K562 (cell line): ENCODE results near the gene ADAM8.

Experiments
- CTBP1 ChIP-seq: fragments of 450-650 bp; IDR thresholded peaks from 2 replicates; pipeline ENCODE4 v1.6.1; 2016; ENCODE audit warnings: borderline replicate concordance
- HIVEP1 ChIP-seq: fragments of 250-450 bp; sonication (Bioruptor Pico); IDR thresholded peaks from 2 replicates; pipeline ENCODE4 v1.4.0; 2020; ENCODE audit warnings: mild to moderate bottlenecking

GRCh38 chr10:133299224-133299623, 22.6 kb upstream of the ADAM8 start:
- TF ChIP-seq CTBP1 (no peak), HIVEP1 (no peak)
